ENCODE data around the gene LGR6. TPM values are rescaled to one million over a fixed set of nuclear protein-coding genes. Genes with fewer than 3 reads are reported as not detected.

LGR6 gene
- total RNA-seq, 1 experiment from 2014 or later, result 0.08 TPM

DNA sequence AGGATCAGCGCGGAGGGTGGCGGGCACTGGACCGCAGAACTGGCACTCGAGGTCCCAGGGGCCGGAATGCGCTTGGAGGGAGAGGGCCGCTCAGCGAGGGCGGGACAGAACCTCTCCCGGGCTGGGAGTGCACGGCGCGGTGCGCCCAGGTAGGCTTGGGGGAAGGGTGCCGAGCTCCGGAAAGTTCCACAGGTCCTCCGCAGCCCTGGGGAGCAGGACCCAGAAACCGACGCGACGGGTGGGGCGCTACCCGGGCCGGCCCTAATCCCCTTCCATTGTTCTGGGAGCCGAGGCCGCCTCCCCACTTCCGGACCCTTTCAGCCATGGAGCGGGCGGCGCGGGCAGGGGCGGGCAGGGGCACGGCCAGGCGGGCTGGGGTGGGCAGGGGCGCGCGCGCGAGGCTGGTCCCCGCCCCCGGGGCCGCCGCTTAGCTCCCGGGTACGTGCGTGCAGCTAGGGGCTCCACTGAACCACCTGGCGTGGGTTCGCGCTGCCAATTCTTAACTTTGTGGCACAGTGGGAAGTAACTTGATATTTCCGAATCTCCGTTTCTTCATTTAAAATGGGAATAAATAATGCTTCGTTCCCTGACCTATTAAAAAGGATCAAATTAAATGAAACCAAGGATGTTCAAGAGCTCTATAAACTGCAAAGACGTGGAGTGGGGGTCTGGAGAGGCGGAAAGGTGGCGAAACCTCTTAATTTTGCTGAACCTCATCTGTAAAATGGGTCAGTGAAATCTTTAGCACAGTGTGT, 20.7 kb downstream of the LGR6 start:
- intact Hi-C loops (cut with micrococcal nuclease; ENCODE audit: unreplicated experiment), result no loop called here
- Histone ChIP-seq H3K9me3 (ENCODE audit: control insufficient read depth, insufficient read depth, low read depth, low read length) (no peaks in the 10 kb centered on the region), H3K4me1 (ENCODE audit: control insufficient read depth, insufficient read depth, low read length) (no peaks in the 10 kb centered on the region), H3K27me3 (ENCODE audit: control insufficient read depth, insufficient read depth, low read length) (peaks cover 30% of the 10 kb centered on the region), H3K36me3 (ENCODE audit: control insufficient read depth, insufficient read depth, low read length) (no peaks in the 10 kb centered on the region), H3K27ac (ENCODE audit: low read length) (no peak overlapping the region), H3K4me3 (ENCODE audit: low read depth in 2 of 2, low read length in 2 of 2) (peak overlapping the region; percentile 28 to 30)
- ATAC-seq, result peak; percentile 39
- no peak for TF ChIP-seq POLR2AphosphoS5 (IDR thresholded peaks at IDR 0.05; ENCODE audit: low read depth, low read length)
- no peak for TF ChIP-seq SIN3A (IDR thresholded peaks at IDR 0.05; ENCODE audit: borderline replicate concordance, insufficient read depth, low read depth, low read length)
- TF ChIP-seq TCF7L2 (IDR thresholded peaks at IDR 0.05; ENCODE audit: low read depth, low read length), result no peak
- no peak for TF ChIP-seq REST (IDR thresholded peaks at IDR 0.05; ENCODE audit: insufficient read depth in 1 of 2, low read depth in 2 of 2, low read length in 1 of 2)
- TF ChIP-seq, protein P1, sequence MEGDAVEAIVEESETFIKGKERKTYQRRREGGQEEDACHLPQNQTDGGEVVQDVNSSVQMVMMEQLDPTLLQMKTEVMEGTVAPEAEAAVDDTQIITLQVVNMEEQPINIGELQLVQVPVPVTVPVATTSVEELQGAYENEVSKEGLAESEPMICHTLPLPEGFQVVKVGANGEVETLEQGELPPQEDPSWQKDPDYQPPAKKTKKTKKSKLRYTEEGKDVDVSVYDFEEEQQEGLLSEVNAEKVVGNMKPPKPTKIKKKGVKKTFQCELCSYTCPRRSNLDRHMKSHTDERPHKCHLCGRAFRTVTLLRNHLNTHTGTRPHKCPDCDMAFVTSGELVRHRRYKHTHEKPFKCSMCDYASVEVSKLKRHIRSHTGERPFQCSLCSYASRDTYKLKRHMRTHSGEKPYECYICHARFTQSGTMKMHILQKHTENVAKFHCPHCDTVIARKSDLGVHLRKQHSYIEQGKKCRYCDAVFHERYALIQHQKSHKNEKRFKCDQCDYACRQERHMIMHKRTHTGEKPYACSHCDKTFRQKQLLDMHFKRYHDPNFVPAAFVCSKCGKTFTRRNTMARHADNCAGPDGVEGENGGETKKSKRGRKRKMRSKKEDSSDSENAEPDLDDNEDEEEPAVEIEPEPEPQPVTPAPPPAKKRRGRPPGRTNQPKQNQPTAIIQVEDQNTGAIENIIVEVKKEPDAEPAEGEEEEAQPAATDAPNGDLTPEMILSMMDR (IDR thresholded peaks at IDR 0.05), result no peak
- POLR2A ChIA-PET, result interaction anchor here (0.5 to 0.6 kb wide), 2 partner anchors 8 to 112 kb away, joined by 3 to 6 read pairs; no protein-coding TSS in a partner anchor
- DNase-seq (ENCODE audit: low read depth, low spot score), result no peak
- BruUV-seq (replicated peaks), result no TSS peak
- CTCF ChIA-PET, result interaction anchor here (0.7 to 1.4 kb wide), 2 partner anchors 22 to 128 kb away, joined by 3 to 4 read pairs; no protein-coding TSS in a partner anchor
- in situ Hi-C loops (cut with HindIII; ENCODE audit: low pct_unique_long_range_greater_than_20kb, low sequenced_read_pairs), result loop anchor here (25.0 kb wide), 1 partner anchor 98 kb away; no protein-coding TSS in a partner anchor

GRCh38 chr1:202215472-202216130, 22.0 kb downstream of the LGR6 start:
- no peaks in the 10 kb centered on the region for H3K9me3 ChIP-seq (ENCODE audit: control insufficient read depth, insufficient read depth, low read depth, low read length)
- ChIA-PET POLR2A (no interaction called here), CTCF (interaction anchor here (0.6 to 0.7 kb wide), 2 partner anchors 10 to 69 kb away, joined by 3 read pairs; no protein-coding TSS in a partner anchor)
- no peaks in the 10 kb centered on the region for H3K4me1 ChIP-seq (ENCODE audit: control insufficient read depth, insufficient read depth, low read length)
- no peak overlapping the region for H3K27ac ChIP-seq (ENCODE audit: low read length)
- BruUV-seq (replicated peaks), result no TSS peak
- intact Hi-C loops (cut with micrococcal nuclease; ENCODE audit: unreplicated experiment) (no loop called here), in situ Hi-C loops (cut with HindIII; ENCODE audit: low pct_unique_long_range_greater_than_20kb, low sequenced_read_pairs) (loop anchor here (25.0 kb wide), 1 partner anchor 97 kb away; no protein-coding TSS in a partner anchor)
- H3K27me3 ChIP-seq (ENCODE audit: control insufficient read depth, insufficient read depth, low read length), result peaks cover 29% of the 10 kb centered on the region
- H3K36me3 ChIP-seq (ENCODE audit: control insufficient read depth, insufficient read depth, low read length), result no peaks in the 10 kb centered on the region
- no peak overlapping the region for H3K4me3 ChIP-seq (ENCODE audit: low read depth in 2 of 2, low read length in 2 of 2)
- TF ChIP-seq, protein P1 (IDR thresholded peaks at IDR 0.05), result no peak
- no peak for TF ChIP-seq REST (IDR thresholded peaks at IDR 0.05; ENCODE audit: insufficient read depth in 1 of 2, low read depth in 2 of 2, low read length in 1 of 2)
- no peak for TF ChIP-seq SIN3A (IDR thresholded peaks at IDR 0.05; ENCODE audit: borderline replicate concordance, insufficient read depth, low read depth, low read length)
- no peak for TF ChIP-seq POLR2AphosphoS5 (IDR thresholded peaks at IDR 0.05; ENCODE audit: low read depth, low read length)
- ATAC-seq (no peak), DNase-seq (ENCODE audit: low read depth, low spot score) (no peak)

All from Panc1 (cell line).